Transverse colon (tissue), 4 donors: ENCODE results near the gene HSPB1.

Source experiments
- EP300 ChIP-seq: sonication (generic); formaldehyde crosslinking; IDR thresholded peaks from one replicate; pipeline ENCODE4 v1.6.1; 2017; ENCODE audit warnings: antibody characterized with exemption, low read depth
- POLR2A ChIP-seq: fragments of 450-650 bp; IDR thresholded peaks from one replicate; pipeline ENCODE4 v1.6.1; 2016; ENCODE audit warnings: antibody characterized with exemption, mild to moderate bottlenecking, moderate library complexity
- POLR2AphosphoS5 ChIP-seq, 3 donors: sonication (generic); formaldehyde crosslinking; IDR thresholded peaks; one replicate each; pipeline ENCODE4 v1.6.1; 2016; ENCODE audit warnings: antibody characterized with exemption in 3 of 3
- TF ChIP-seq, protein P1 (sequence below), 5 experiments: fragments of 200-600 bp in 3 of 5; fragments of 450-650 bp in 2 of 5; sonication (generic) in 3 of 5; IDR thresholded peaks; 1 replicate in 2 of 5; 2 replicates in 3 of 5; pipeline ENCODE4 v1.5.1; 2016 to 2017; ENCODE audit warnings: antibody characterized with exemption in 5 of 5, inconsistent platforms in 3 of 5, mild to moderate bottlenecking in 2 of 5, moderate library complexity in 1 of 5

DNA sequence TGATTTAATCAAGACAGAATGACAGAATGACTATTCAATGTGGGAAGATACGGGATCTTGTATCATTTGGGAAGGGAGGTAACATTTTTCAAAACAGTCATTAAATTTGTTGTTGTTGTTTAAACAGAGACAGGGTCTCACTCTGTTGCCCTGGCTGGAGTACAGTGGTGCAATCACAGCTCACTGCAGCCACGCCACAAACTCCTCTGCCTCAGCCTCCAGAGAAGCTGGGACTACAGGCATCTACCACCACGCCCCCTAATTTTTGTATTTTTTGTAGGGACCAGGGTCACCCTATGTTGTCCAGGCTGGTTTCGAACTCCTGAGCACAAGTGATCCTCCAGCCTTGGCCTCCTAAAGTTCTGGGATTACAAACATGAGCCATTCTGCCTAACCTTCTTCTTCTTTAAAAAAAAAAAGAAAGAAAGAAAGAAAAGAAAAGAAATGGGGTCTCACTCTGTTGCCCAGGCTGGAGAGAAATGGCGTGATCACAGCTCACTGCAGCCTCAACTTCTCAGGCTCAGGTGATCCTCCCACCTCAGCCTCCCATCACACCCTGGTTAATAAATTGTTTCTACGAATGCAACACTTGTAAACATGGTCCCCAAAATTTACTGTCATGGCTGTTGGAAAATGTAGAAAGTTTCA, 32.0 kb downstream of the HSPB1 start:
- TF ChIP-seq, protein P1, sequence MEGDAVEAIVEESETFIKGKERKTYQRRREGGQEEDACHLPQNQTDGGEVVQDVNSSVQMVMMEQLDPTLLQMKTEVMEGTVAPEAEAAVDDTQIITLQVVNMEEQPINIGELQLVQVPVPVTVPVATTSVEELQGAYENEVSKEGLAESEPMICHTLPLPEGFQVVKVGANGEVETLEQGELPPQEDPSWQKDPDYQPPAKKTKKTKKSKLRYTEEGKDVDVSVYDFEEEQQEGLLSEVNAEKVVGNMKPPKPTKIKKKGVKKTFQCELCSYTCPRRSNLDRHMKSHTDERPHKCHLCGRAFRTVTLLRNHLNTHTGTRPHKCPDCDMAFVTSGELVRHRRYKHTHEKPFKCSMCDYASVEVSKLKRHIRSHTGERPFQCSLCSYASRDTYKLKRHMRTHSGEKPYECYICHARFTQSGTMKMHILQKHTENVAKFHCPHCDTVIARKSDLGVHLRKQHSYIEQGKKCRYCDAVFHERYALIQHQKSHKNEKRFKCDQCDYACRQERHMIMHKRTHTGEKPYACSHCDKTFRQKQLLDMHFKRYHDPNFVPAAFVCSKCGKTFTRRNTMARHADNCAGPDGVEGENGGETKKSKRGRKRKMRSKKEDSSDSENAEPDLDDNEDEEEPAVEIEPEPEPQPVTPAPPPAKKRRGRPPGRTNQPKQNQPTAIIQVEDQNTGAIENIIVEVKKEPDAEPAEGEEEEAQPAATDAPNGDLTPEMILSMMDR (IDR thresholded peaks at IDR 0.05) = no peak
- TF ChIP-seq EP300 (no peak), POLR2A (no peak), POLR2AphosphoS5 (IDR thresholded peaks at IDR 0.05) (no peak)
